ENCODE data around the gene SLC25A34. TPM values are rescaled to one million over a fixed set of nuclear protein-coding genes. Genes with fewer than 3 reads are reported as not detected.

SLC25A34 gene
- total RNA-seq, 3 donors from 2014 or later = 6.4 to 15.7 (median 8.1) TPM

DNA sequence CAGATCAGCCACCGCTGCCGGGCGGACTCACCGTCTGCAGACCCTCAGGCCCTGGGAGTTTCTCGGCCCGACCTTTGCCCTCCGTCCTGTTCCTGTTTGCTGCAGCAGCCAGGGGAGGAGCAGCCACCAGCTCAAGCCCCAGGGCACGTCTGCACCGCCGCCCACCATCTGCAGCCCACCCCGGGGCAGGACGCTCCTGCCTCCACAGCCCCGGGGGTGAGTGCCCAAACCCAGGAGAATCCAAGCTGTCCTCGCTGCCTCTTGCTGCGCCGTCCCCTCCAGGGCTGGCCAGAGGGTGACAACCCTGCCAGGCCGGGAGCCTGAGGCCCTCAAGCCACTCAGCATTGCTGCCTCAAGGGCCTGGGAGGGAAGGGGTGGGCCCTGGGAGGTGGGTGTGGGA lies 1.2 kb upstream of the SLC25A34 start:
- DNase-seq (no peak), ATAC-seq (no peak)
- Histone ChIP-seq H3K9me3 (no peaks in the 10 kb centered on the region), H3K4me1 (ENCODE audit: low read depth) (peaks cover 29% of the 10 kb centered on the region), H3K4me3 (no peak overlapping the region), H3K36me3 (ENCODE audit: low read depth) (no peaks in the 10 kb centered on the region)
- TF ChIP-seq, protein P1, sequence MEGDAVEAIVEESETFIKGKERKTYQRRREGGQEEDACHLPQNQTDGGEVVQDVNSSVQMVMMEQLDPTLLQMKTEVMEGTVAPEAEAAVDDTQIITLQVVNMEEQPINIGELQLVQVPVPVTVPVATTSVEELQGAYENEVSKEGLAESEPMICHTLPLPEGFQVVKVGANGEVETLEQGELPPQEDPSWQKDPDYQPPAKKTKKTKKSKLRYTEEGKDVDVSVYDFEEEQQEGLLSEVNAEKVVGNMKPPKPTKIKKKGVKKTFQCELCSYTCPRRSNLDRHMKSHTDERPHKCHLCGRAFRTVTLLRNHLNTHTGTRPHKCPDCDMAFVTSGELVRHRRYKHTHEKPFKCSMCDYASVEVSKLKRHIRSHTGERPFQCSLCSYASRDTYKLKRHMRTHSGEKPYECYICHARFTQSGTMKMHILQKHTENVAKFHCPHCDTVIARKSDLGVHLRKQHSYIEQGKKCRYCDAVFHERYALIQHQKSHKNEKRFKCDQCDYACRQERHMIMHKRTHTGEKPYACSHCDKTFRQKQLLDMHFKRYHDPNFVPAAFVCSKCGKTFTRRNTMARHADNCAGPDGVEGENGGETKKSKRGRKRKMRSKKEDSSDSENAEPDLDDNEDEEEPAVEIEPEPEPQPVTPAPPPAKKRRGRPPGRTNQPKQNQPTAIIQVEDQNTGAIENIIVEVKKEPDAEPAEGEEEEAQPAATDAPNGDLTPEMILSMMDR (IDR thresholded peaks at IDR 0.05) = no peak
- intact Hi-C loops (cut with DNase I, micrococcal nuclease) = no loop called here

DNA sequence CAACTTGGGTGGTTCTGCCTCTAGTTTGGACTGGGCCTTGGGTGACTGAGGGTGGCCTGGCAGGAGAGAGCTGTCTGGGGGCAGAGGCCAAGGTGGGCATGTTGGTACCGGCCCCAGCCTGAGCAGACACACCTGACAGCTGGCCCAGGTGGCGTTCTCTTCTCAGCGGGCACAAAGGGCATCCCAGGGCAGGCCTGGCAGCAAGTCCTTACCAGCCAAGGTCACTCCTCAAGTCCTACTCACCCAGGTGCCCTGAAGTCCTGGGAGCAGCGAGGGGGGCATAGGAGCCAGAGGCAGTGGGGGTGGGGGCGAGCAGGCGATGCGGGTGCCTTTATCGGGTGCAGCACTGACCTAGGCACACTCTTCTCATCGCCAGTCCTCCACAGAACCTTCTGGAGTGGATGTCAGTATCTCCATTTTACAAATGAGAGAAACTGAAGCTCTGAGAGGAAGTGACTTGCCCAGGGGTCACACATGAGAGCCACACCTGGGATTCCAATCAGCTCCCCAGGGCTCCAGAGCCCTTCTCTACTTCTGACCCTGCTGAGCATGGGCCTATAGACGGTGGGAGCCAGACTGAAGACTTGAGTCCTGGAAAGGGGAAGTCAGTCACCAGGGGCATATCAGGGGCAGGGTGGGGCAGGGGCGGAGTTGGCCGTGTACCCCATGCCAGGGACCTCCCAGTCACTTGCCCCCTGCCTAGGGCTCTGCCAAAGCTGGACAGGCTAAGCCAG lies 587 bp upstream of the SLC25A34 start:
- intact Hi-C loops (cut with DNase I, micrococcal nuclease) = no loop called here
- H3K4me3 ChIP-seq = no peak overlapping the region
- H3K36me3 ChIP-seq (ENCODE audit: low read depth) = no peaks in the 10 kb centered on the region
- TF ChIP-seq, protein P1 (IDR thresholded peaks at IDR 0.05) = no peak
- peaks cover 30% of the 10 kb centered on the region for H3K4me1 ChIP-seq (ENCODE audit: low read depth)
- DNase-seq (peak in 1 of 3 donors; percentile 57), ATAC-seq (peak; percentile 13)
- no peaks in the 10 kb centered on the region for H3K9me3 ChIP-seq

DNA sequence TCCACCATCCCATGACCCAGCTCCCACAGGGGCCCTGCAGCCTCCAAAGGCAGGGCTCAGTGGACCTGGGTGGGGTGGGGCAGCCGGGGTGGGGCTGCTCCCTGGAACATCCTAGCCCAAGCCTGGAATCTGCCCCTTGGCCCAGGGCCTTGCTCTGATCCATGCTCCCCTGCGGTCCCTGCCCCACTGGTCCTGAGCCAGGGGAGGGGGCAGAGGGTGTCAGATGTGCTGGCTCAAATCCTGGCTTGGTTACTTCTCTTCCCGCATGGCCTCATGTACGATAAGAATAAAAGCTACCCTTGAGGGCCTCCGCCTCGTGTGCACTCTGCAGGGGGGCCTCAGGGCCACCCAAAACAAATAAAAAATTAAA lies 819 bp downstream of the SLC25A34 start:
- TF ChIP-seq, protein P1 (IDR thresholded peaks at IDR 0.05) = no peak
- ATAC-seq = peak; percentile 55
- Histone ChIP-seq H3K4me3 (no peak overlapping the region), H3K36me3 (ENCODE audit: low read depth) (no peaks in the 10 kb centered on the region), H3K9me3 (no peaks in the 10 kb centered on the region), H3K4me1 (ENCODE audit: low read depth) (peaks cover 42% of the 10 kb centered on the region)
- DNase-seq = peak; percentile 79 to 83 (median 80)
- intact Hi-C loops (cut with DNase I, micrococcal nuclease) = no loop called here

DNA sequence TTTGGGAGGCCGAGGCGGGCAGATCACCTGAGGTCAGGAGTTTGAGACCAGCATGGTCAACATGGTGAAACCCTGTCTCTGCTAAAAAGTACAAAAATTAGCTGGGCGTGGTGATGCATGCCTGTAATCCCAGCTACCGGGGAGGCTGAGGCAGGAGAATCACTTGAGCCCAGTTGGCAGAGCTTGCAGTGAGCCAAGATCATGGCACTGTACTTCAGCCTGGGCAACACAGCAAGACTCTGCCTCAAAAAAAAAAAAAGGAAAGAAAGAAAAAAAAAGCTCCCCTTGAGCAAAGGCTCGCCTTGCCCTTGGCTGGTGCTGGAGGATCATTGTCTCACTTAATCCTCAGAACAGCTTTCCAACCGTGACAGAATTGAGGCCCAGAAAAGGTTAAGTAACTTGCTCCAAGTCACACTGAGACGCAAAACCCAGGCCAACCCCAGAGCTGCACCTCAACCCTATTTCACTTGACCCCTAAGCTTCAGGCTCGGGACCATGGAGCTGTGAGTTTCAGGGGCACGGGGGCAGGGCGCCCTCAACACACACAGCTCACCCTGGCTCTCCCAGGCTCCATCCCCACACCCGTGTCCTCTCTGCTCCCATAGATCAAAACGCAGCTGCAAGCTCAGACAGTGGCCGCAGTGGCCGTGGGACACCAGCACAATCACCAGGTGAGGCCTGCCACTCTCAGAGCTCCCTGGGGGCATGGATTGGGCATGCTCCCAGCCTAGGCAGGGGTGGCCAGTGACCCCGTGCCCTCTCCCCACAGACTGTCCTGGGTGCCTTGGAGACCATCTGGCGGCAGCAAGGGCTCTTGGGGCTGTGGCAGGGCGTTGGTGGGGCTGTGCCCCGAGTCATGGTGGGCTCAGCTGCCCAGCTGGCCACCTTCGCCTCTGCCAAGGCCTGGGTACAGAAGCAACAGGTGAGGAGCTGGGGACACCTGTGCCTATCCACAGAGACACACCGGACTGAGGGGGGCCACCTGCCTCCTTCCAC lies 1.6 kb downstream of the SLC25A34 start:
- DNase-seq (no peak), ATAC-seq (no peak)
- no peak overlapping the region for H3K4me3 ChIP-seq
- no peaks in the 10 kb centered on the region for H3K9me3 ChIP-seq
- intact Hi-C loops (cut with DNase I, micrococcal nuclease) = no loop called here
- peaks cover 46% of the 10 kb centered on the region for H3K4me1 ChIP-seq (ENCODE audit: low read depth)
- TF ChIP-seq, protein P1 (IDR thresholded peaks at IDR 0.05) = no peak
- H3K36me3 ChIP-seq (ENCODE audit: low read depth) = no peaks in the 10 kb centered on the region

DNA sequence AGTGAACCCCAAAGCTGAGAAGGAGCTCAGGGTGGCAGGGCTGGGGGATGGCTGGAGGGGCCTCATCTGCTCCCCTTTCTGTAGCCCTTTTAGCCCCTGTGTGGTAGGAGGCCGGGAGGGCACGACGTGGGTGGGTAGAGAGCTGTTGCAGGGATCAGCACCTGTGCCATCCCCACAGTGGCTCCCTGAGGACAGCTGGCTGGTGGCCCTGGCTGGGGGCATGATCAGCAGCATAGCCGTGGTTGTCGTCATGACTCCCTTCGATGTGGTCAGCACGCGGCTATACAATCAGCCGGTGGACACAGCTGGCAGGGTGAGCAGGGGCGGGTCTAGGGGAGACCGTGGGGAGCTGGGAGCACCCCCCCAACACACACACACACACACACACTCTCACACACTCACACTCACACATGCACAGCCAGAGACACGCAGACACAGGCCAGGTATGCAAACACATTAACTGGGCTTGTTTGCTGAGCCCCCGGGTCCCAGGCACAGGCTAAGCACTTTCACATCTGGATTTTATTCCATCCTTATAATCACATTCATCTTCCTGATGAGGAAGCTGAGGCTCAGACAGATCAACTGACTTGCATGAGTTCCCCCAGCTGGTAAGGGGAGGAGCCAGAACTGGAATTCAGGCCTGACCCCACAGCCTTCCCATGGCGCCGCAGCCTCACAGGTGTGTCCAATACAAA lies 2.5 kb downstream of the SLC25A34 start:
- TF ChIP-seq, protein P1 (IDR thresholded peaks at IDR 0.05) = no peak
- peaks cover 46% of the 10 kb centered on the region for H3K4me1 ChIP-seq (ENCODE audit: low read depth)
- no peak for ATAC-seq
- H3K4me3 ChIP-seq = no peak overlapping the region
- DNase-seq = no peak
- intact Hi-C loops (cut with DNase I, micrococcal nuclease) = no loop called here
- no peaks in the 10 kb centered on the region for H3K36me3 ChIP-seq (ENCODE audit: low read depth)
- no peaks in the 10 kb centered on the region for H3K9me3 ChIP-seq
